Stomach (tissue), 9 donors: ENCODE measurements around the gene TENT4B. TPM values are rescaled to one million over a fixed set of nuclear protein-coding genes. Genes with fewer than 3 reads are reported as not detected.

Source experiments
- DNase-seq, 2 donors: peaks; one replicate each; pipeline versions ENCODE4 v3.0.0 to v3.0.0-alpha.2; 2013 to 2019
- H3K27ac ChIP-seq, 5 donors: fragments of 200-600 bp in 4 of 5; sonication (generic) in 4 of 5; one replicate each; pipeline ENCODE4 v1.5.1; 2013 to 2019; ENCODE audit warnings: mild to moderate bottlenecking in 1 of 5, moderate library complexity in 1 of 5
- H3K27me3 ChIP-seq, 3 donors: fragments of 200-600 bp; sonication (generic); one replicate each; pipeline ENCODE4 v1.5.1; 2017 to 2019; ENCODE audit warnings: mixed run types in 1 of 3
- H3K36me3 ChIP-seq, 4 donors: fragments of 200-600 bp; sonication (generic); 1 replicate in 3 of 4; 2 replicates in 1 of 4; pipeline ENCODE4 v1.5.1; 2016 to 2019
- H3K4me1 ChIP-seq, 4 donors: fragments of 200-600 bp; sonication (generic); one replicate each; pipeline ENCODE4 v1.5.1; 2016 to 2019
- H3K4me3 ChIP-seq, 4 donors: fragments of 200-600 bp; sonication (generic) in 3 of 4; one replicate each; pipeline ENCODE4 v1.5.1; 2016 to 2019; ENCODE audit warnings: mild to moderate bottlenecking in 1 of 4
- H3K9me3 ChIP-seq, 4 donors: fragments of 200-600 bp; sonication (generic); one replicate each; pipeline ENCODE4 v1.5.1; 2016 to 2019
- EP300 ChIP-seq: sonication (generic); formaldehyde crosslinking; IDR thresholded peaks from one replicate; pipeline ENCODE4 v1.6.1; 2017; ENCODE audit warnings: antibody characterized with exemption
- POLR2A ChIP-seq, 4 donors: fragments of 450-650 bp; IDR thresholded peaks; one replicate each; pipeline ENCODE4 v1.6.1; 2016; ENCODE audit warnings: antibody characterized with exemption in 4 of 4, control low read depth in 2 of 4, mild to moderate bottlenecking in 1 of 4, moderate library complexity in 1 of 4
- POLR2AphosphoS5 ChIP-seq, 3 donors: sonication (generic); formaldehyde crosslinking; IDR thresholded peaks; one replicate each; pipeline ENCODE4 v1.6.1; 2016; ENCODE audit warnings: antibody characterized with exemption in 3 of 3
- WGBS, 5 donors: extraction: QIAGEN DNeasy Blood & Tissue Kit in 3 of 5; methylation state at CpG; one replicate each; pipeline versions ENCODE4 v1.1.5 to v1.1.7; 2013 to 2018; 5-methylcytosine and 5-hydroxymethylcytosine counted together
- intact Hi-C: fragments of 100-400 bp; cut with DNase I; formaldehyde crosslinking; loops from one replicate; pipeline ENCODE4 v1.15.1; 2023; ENCODE audit warnings: low total_unique reads
- polyA plus RNA-seq, 3 donors: library from polyadenylated mRNA; stranded (reverse); fragments of 200-250 nt; gene quantifications; one replicate each; pipeline ENCODE4 v1.2.3, GENCODE V29; 2013
- total RNA-seq, 5 donors: library from RNA; depleted of rRNA; stranded (reverse); fragments of >200 nt; gene quantifications; one replicate each; pipeline versions ENCODE4 v1.1.0 to v1.2.3, GENCODE V29; 2014 to 2016
- TF ChIP-seq, protein P1 (sequence below), 7 experiments: fragments of 450-650 bp in 4 of 7; fragments of 200-600 bp in 3 of 7; sonication (generic) in 3 of 7; IDR thresholded peaks; one replicate each; pipeline ENCODE4 v1.5.1; 2016 to 2019; ENCODE audit warnings: antibody characterized with exemption in 7 of 7, control low read depth in 2 of 7, mild to moderate bottlenecking in 1 of 7
- donor health status: healthy with polysubstance abuse.
- donor health status: Bipolar disorder and iron deficiency.
- donor health status: healthy.

The TENT4B gene
- total and polyA plus RNA-seq, 8 donors: 2.4 to 24.1 (median 8.3) TPM

- Histone ChIP-seq H3K4me1 (peaks cover 18 to 73% (median 39%) of the 10 kb centered on the region in 4 donors), H3K4me3 (no peak overlapping the region), H3K36me3 (no peaks in the 10 kb centered on the region), H3K27me3 (no peaks in the 10 kb centered on the region), H3K27ac (no peak overlapping the region), H3K9me3 (no peaks in the 10 kb centered on the region)
- no peak for TF ChIP-seq EP300
- no peak for TF ChIP-seq POLR2A (IDR thresholded peaks at IDR 0.05)
- no peak for TF ChIP-seq POLR2AphosphoS5 (IDR thresholded peaks at IDR 0.05)
- TF ChIP-seq, protein P1, sequence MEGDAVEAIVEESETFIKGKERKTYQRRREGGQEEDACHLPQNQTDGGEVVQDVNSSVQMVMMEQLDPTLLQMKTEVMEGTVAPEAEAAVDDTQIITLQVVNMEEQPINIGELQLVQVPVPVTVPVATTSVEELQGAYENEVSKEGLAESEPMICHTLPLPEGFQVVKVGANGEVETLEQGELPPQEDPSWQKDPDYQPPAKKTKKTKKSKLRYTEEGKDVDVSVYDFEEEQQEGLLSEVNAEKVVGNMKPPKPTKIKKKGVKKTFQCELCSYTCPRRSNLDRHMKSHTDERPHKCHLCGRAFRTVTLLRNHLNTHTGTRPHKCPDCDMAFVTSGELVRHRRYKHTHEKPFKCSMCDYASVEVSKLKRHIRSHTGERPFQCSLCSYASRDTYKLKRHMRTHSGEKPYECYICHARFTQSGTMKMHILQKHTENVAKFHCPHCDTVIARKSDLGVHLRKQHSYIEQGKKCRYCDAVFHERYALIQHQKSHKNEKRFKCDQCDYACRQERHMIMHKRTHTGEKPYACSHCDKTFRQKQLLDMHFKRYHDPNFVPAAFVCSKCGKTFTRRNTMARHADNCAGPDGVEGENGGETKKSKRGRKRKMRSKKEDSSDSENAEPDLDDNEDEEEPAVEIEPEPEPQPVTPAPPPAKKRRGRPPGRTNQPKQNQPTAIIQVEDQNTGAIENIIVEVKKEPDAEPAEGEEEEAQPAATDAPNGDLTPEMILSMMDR (IDR thresholded peaks at IDR 0.05): no peak
- 74 to 91% (median 80%) methylated on average over 7 to 8 of the region's 8 CpGs for WGBS, 5 donors
- DNase-seq: no peak
- intact Hi-C loops: no loop called here
Observed at GRCh38 chr16:50263940-50264929, 111.1 kb downstream of the TENT4B start.

- Histone ChIP-seq H3K4me3 (no peak overlapping the region), H3K27me3 (no peaks in the 10 kb centered on the region), H3K27ac (peak overlapping the region in 1 of 5 donors; percentile 81), H3K36me3 (no peaks in the 10 kb centered on the region), H3K4me1 (peaks cover 10 to 66% (median 31%) of the 10 kb centered on the region in 4 donors), H3K9me3 (no peaks in the 10 kb centered on the region)
- TF ChIP-seq POLR2A (IDR thresholded peaks at IDR 0.05) (no peak), POLR2AphosphoS5 (IDR thresholded peaks at IDR 0.05) (no peak)
- TF ChIP-seq, protein P1 (IDR thresholded peaks at IDR 0.05): peak in 2 of 7 experiments; percentile 11 to 20
- peak in 1 of 2 donors; percentile 54 for DNase-seq
- WGBS, 5 donors: 11 to 78% (median 56%) methylated on average over 1 to 2 of the region's 2 CpGs
- intact Hi-C loops: no loop called here
Observed at GRCh38 chr16:50265260-50265659, 112.2 kb downstream of the TENT4B start.

DNA sequence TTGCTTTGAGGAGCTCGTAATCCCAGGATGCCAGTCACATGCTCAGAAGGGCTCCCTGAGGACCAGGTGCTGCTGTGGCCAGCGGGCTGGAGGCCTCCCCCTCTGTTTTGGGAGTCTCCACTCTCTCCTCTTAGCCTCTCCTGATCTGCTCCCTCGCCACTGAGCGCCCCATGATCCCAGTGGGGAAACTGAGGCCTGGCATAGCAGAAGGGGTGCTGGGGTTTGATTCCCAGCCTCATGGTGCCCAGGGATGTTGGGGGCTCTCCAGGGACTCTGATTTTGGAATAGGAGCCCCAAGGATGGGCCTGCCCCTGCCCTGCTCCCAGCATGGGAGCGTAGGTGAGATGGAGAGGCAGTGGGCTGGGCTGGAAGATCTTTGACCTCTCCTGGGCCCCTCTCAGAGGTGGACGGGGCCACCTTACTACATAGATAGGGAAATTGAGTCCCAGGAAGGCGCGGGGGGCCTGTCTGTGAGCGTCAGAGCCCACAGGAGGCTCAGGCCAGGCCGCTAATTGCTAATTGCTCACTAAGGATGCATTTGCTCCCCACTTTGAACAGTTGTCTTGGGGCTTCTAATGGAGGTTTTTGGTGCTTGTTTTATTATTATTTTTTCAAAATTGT lies 112.7 kb downstream of the TENT4B start:
- peak overlapping the region; percentile 36 to 45 (median 38) for H3K4me3 ChIP-seq

DNA sequence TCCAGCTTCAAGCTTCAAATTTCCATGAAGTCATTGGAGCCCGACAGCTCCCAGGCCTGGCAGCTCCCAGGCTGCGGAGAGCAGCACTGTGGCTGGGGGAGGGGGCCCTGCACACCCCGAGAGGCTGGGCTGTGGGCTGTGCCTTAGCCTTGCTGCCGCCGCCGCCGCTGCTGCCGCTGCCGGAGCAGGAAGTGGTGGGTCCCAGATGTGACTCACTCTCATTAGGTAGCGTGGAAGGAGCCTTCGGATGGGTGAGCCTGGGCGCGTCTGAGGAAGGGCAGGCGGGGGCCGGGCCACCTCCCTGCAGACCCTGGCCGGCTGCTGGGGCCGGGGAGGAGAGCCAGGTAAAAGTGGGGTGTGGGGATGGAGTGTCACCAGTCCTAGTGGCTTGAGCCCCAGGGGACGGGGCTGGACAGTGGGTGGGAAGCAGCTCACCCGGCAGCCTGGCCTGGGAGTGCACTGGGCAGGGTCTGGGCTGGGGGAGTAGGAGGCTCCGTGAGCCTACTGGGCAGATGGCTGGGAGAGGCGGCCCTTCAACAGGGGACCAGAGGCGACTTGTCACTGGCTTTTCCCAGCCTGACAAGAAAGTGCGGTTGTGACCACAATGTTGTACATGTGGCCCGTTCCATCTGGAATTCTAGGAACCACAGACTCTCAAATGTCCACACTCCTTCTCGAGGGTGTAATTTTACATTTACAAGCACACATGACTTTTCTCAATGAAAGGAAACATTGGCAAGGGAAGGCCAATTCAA lies 113.4 kb downstream of the TENT4B start, which contains the start of gene ADCY7:
ADCY7 (plus strand) TSS at position 215 of the 755 bp plus-strand sequence. CDS start 21,629 bp downstream, outside the sequence.
- peaks cover 8 to 73% (median 29%) of the 10 kb centered on the region in 4 donors for H3K4me1 ChIP-seq
- peak; percentile 63 to 95 for DNase-seq
- no peaks in the 10 kb centered on the region for H3K9me3 ChIP-seq
- 14 to 20% (median 18%) methylated on average over 23 to 25 of the region's 25 CpGs for WGBS, 5 donors
- TF ChIP-seq POLR2AphosphoS5 (IDR thresholded peaks at IDR 0.05): peak in 1 of 3 donors; percentile 64
- no peak for TF ChIP-seq EP300
- TF ChIP-seq, protein P1 (IDR thresholded peaks at IDR 0.05): no peak
- intact Hi-C loops: no loop called here
- H3K27me3 ChIP-seq: no peaks in the 10 kb centered on the region
- peak within 1 kb of the TSS; percentile 36 to 45 (median 38) for H3K4me3 ChIP-seq
- H3K27ac ChIP-seq: peak within 1 kb of the TSS; percentile 52 to 81 (median 66)
- H3K36me3 ChIP-seq: no peaks in the 10 kb centered on the region

More for the DNA sequence above, 112.7 kb downstream of the TENT4B start:
- 85 to 89% (median 88%) methylated on average over 10 of the region's 10 CpGs for WGBS, 5 donors
- TF ChIP-seq POLR2A (IDR thresholded peaks at IDR 0.05): no peak
- TF ChIP-seq EP300: no peak
- DNase-seq: no peak
- no peaks in the 10 kb centered on the region for H3K9me3 ChIP-seq
- no peaks in the 10 kb centered on the region for H3K27me3 ChIP-seq
- H3K27ac ChIP-seq: peak overlapping the region in 4 of 5 donors; percentile 62 to 81 (median 66)
- no peaks in the 10 kb centered on the region for H3K36me3 ChIP-seq
- intact Hi-C loops: no loop called here
- peaks cover 10 to 67% (median 31%) of the 10 kb centered on the region in 4 donors for H3K4me1 ChIP-seq
